Metanephros (tissue), 2 donors: ENCODE measurements around the gene PTMA. TPM values are rescaled to one million over a fixed set of nuclear protein-coding genes. Genes with fewer than 3 reads are reported as not detected.

Experiments used
- small RNA-seq: library from RNA; depleted of rRNA; stranded (forward); fragments of <200 nt; gene quantifications from one replicate; pipeline ENCODE3, GENCODE V24; 2014; ENCODE audit warnings: low replicate concordance
- total RNA-seq: library from RNA; depleted of rRNA; stranded (reverse); fragments of >200 nt; gene quantifications from one replicate; pipeline ENCODE4 v1.2.3, GENCODE V29; 2014

The PTMA gene, protein sequence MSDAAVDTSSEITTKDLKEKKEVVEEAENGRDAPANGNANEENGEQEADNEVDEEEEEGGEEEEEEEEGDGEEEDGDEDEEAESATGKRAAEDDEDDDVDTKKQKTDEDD
- 1,202 TPM for total RNA-seq

DNA sequence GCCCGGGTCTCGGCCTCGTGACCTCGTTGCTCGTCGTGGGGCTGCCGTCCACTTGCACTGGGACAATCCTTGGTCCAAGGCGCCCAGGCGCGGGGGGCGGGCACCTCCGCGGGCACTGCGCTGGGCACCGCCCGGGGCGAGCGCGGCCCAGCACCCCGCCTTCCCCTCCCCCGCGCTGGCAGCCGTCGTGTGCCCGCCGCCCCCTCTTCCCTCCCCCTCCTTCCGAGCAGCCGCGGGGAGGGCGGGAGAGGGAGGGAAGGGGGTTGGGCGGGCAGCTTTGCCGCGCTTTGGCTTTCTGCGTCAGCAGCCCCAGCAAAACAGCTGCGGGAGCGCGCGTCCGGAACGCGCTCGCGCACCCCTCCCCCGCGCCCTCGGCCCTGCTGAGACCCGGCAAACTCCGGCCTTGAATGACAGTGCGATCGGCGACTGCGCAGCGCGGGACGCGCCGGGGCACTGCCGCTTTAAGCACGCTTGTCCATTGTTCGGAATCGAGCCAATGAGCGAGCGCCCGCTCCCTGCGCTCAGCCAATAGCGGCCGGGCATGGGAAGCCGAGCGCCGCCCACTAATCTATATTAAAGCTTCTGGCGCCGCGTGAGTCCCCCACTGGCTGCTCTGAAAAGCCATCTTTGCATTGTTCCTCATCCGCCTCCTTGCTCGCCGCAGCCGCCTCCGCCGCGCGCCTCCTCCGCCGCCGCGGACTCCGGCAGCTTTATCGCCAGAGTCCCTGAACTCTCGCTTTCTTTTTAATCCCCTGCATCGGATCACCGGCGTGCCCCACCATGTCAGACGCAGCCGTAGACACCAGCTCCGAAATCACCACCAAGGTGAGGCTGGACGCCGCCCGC lies at the start of gene PTMA:
PTMA (plus strand) TSS at position 599 of the 846 bp plus-strand sequence; CDS start at position 781, 182 bp downstream.

Small RNA genes lying within 50 kb of the gene (small RNA-seq; reads per million reads assigned to genes)
- gene RF00015 = not detected

Other genes starting within 250 kb of the PTMA start
- gene NCL, start 244.0 kb upstream of the PTMA start, total RNA-seq = 150 TPM
- 1.3 TPM for gene NMUR1, start 178.1 kb upstream of the PTMA start, total RNA-seq
- not detected for gene TEX44, start 115.7 kb upstream of the PTMA start, total RNA-seq
- gene PDE6D, start 72.8 kb downstream of the PTMA start, total RNA-seq = 14.9 TPM
- gene COPS7B, start 77.9 kb downstream of the PTMA start, total RNA-seq = 30.5 TPM
- gene NPPC, start 217.9 kb downstream of the PTMA start, total RNA-seq = 3.2 TPM